PC-9 (cell line): ENCODE results near the gene PHF23. TPM values are rescaled to one million over a fixed set of nuclear protein-coding genes. Genes with fewer than 3 reads are reported as not detected.

Experiments
- BruUV-seq: library from RNA; stranded (reverse); fragments of 400-500 nt; replicated peaks from 2 replicates; lab custom pipeline; 2021; lab: Mats Ljungman, UMichigan
- CTCF ChIA-PET: fragments of 300-600 bp; sonication (Branson Sonifier 250); formaldehyde crosslinking; loops from one replicate; lab custom pipeline; 2022; ENCODE audit warnings: antibody characterized with exemption; lab: Charles Lee
- POLR2A ChIA-PET: fragments of 300-600 bp; sonication (Branson Sonifier 250); formaldehyde crosslinking; loops from one replicate; lab custom pipeline; 2022; ENCODE audit warnings: antibody characterized with exemption; ENCODE audit not compliant: unreplicated experiment; lab: Charles Lee
- DNase-seq, 2 experiments: peaks; one replicate each; pipeline versions ENCODE4 v3.0.0 to v3.0.0-alpha.2; 2015 to 2022; ENCODE audit warnings: mixed read lengths in 1 of 2
- H2AFZ ChIP-seq: fragments of 200-600 bp; sonication (generic); 2 replicates; pipeline ENCODE4 v1.8.1; 2017; ENCODE audit warnings: antibody characterized with exemption
- H3F3A ChIP-seq: fragments of 200-600 bp; sonication (generic); 2 replicates; pipeline ENCODE4 v1.8.1; 2017; ENCODE audit warnings: antibody characterized with exemption, mild to moderate bottlenecking, low read depth; ENCODE audit not compliant: insufficient read depth
- H3K27ac ChIP-seq: fragments of 200-600 bp; sonication (generic); 2 replicates; pipeline ENCODE4 v1.6.1; 2016; ENCODE audit warnings: mixed run types
- H3K27me3 ChIP-seq: fragments of 200-600 bp; sonication (generic); 2 replicates; pipeline ENCODE4 v1.6.1; 2016; ENCODE audit warnings: low read depth, mixed run types; ENCODE audit not compliant: insufficient read depth
- H3K36me3 ChIP-seq: fragments of 200-600 bp; sonication (generic); 2 replicates; pipeline ENCODE4 v1.6.1; 2016; ENCODE audit warnings: low read depth, mixed run types
- H3K4me1 ChIP-seq: fragments of 200-600 bp; sonication (generic); replicated peaks from 2 replicates; pipeline ENCODE4 v1.6.1; 2016; ENCODE audit warnings: mixed run types; ENCODE audit not compliant: insufficient read depth
- H3K4me2 ChIP-seq: fragments of 200-600 bp; sonication (generic); 2 replicates; pipeline ENCODE4 v1.6.1; 2017; ENCODE audit warnings: mixed run types
- H3K4me3 ChIP-seq: fragments of 200-600 bp; sonication (generic); 2 replicates; pipeline ENCODE4 v1.6.1; 2016; ENCODE audit warnings: mixed run types
- H3K79me2 ChIP-seq: fragments of 200-600 bp; sonication (generic); 2 replicates; pipeline ENCODE4 v1.6.1; 2017; ENCODE audit warnings: low read depth, mixed run types
- H3K9me2 ChIP-seq: fragments of 200-600 bp; sonication (generic); 2 replicates; pipeline ENCODE4 v1.8.1; 2017; ENCODE audit warnings: mild to moderate bottlenecking; ENCODE audit not compliant: insufficient read depth
- H3K9me3 ChIP-seq: fragments of 200-600 bp; sonication (generic); 2 replicates; pipeline ENCODE4 v1.8.1; 2016; ENCODE audit warnings: low read depth; ENCODE audit not compliant: insufficient read depth
- H4K20me1 ChIP-seq: fragments of 200-600 bp; sonication (generic); 2 replicates; pipeline ENCODE4 v1.8.1; 2017; ENCODE audit not compliant: insufficient read depth
- EZH2 ChIP-seq: fragments of 200-600 bp; sonication (generic); IDR thresholded peaks from 2 replicates; pipeline ENCODE4 v1.8.0; 2017; ENCODE audit warnings: antibody characterized with exemption, low read depth
- intact Hi-C: fragments of 100-400 bp; cut with micrococcal nuclease; formaldehyde crosslinking; loops from one replicate; pipeline ENCODE4 v1.10.0; 2022; ENCODE audit not compliant: unreplicated experiment
- microRNA-seq: library from miRNA; unstranded; fragments of <30 nt; microRNA quantifications from one replicate; pipeline ENCODE4 v1.2.0, GENCODE V29; 2021; ENCODE audit warnings: borderline number of aligned reads, borderline replicate concordance
- total RNA-seq: library from RNA; stranded (reverse); gene quantifications from 2 replicates; pipeline ENCODE4 v1.2.3, GENCODE V29; 2021
- TF ChIP-seq, protein P1 (sequence below): fragments of 200-600 bp; sonication (generic); conservative IDR thresholded peaks from 2 replicates; pipeline ENCODE4 v1.6.1; 2017; ENCODE audit warnings: mixed run types, antibody characterized with exemption, mild to moderate bottlenecking, moderate library complexity

Gene PHF23
- total RNA-seq, 1 experiment from 2014 or later, result 64.5 TPM

DNA sequence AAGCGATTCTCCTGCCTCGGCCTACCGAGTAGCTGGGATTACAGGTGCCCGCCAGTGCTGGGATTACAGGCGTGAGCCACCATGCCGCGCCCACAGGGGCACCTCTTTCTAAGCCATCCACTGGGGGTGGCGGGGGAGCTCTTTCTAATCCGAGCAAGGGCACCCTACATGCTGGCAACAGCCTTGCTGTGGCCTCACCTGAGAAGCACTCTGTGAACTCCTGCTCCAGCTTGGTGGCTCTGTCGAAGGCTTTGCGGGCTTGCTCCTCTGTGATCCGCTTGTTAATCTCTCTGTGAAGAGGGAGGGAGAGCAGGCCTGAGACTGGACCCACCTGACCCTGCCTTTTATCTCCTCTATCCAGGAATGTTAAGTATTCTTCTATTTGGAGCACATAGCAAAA is 48.2 kb downstream of the PHF23 start:
- H3K27me3 ChIP-seq, result no peaks in the 10 kb centered on the region
- intact Hi-C loops, result no loop called here
- no TSS peak for BruUV-seq
- no peak overlapping the region for H3K27ac ChIP-seq
- H3K4me3 ChIP-seq, result no peak overlapping the region
- H3K4me1 ChIP-seq, result no peaks in the 10 kb centered on the region
- no peaks in the 10 kb centered on the region for H3F3A ChIP-seq
- no peaks in the 10 kb centered on the region for H3K36me3 ChIP-seq
- ChIA-PET CTCF (no interaction called here), POLR2A (no interaction called here)
- no peaks in the 10 kb centered on the region for H3K9me2 ChIP-seq
- H4K20me1 ChIP-seq, result no peaks in the 10 kb centered on the region
- H3K9me3 ChIP-seq, result no peaks in the 10 kb centered on the region
- no peak for TF ChIP-seq EZH2
- TF ChIP-seq, protein P1, sequence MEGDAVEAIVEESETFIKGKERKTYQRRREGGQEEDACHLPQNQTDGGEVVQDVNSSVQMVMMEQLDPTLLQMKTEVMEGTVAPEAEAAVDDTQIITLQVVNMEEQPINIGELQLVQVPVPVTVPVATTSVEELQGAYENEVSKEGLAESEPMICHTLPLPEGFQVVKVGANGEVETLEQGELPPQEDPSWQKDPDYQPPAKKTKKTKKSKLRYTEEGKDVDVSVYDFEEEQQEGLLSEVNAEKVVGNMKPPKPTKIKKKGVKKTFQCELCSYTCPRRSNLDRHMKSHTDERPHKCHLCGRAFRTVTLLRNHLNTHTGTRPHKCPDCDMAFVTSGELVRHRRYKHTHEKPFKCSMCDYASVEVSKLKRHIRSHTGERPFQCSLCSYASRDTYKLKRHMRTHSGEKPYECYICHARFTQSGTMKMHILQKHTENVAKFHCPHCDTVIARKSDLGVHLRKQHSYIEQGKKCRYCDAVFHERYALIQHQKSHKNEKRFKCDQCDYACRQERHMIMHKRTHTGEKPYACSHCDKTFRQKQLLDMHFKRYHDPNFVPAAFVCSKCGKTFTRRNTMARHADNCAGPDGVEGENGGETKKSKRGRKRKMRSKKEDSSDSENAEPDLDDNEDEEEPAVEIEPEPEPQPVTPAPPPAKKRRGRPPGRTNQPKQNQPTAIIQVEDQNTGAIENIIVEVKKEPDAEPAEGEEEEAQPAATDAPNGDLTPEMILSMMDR, result no peak
- H3K4me2 ChIP-seq, result no peak overlapping the region
- H3K79me2 ChIP-seq, result no peaks in the 10 kb centered on the region
- no peak overlapping the region for H2AFZ ChIP-seq
- no peak for DNase-seq

- TF ChIP-seq, protein P1, result no peak
- TF ChIP-seq EZH2, result no peak
- no peak overlapping the region for H2AFZ ChIP-seq
- H3K9me3 ChIP-seq, result no peaks in the 10 kb centered on the region
- H3F3A ChIP-seq, result no peaks in the 10 kb centered on the region
- no peaks in the 10 kb centered on the region for H3K27me3 ChIP-seq
- POLR2A ChIA-PET, result no interaction called here
- intact Hi-C loops, result no loop called here
- CTCF ChIA-PET, result no interaction called here
- H3K9me2 ChIP-seq, result no peaks in the 10 kb centered on the region
- H3K4me2 ChIP-seq, result no peak overlapping the region
- no TSS peak for BruUV-seq
- H3K36me3 ChIP-seq, result no peaks in the 10 kb centered on the region
- DNase-seq, result no peak
- no peak overlapping the region for H3K4me3 ChIP-seq
- H3K27ac ChIP-seq, result no peak overlapping the region
- H4K20me1 ChIP-seq, result no peaks in the 10 kb centered on the region
- no peaks in the 10 kb centered on the region for H3K4me1 ChIP-seq
- no peaks in the 10 kb centered on the region for H3K79me2 ChIP-seq
These were observed 48.9 kb downstream of the PHF23 start for GRCh38 chr17:7190276-7190917.

GRCh38 chr17:7186241-7186640 is 53.0 kb downstream of the PHF23 start:
- no TSS peak for BruUV-seq
- DNase-seq, result no peak
- H3K27ac ChIP-seq, result no peak overlapping the region
- no peaks in the 10 kb centered on the region for H3K9me2 ChIP-seq
- TF ChIP-seq EZH2, result no peak
- TF ChIP-seq, protein P1, result no peak
- no peaks in the 10 kb centered on the region for H3K79me2 ChIP-seq
- H3K4me3 ChIP-seq, result no peak overlapping the region
- no peaks in the 10 kb centered on the region for H4K20me1 ChIP-seq
- no peaks in the 10 kb centered on the region for H3K9me3 ChIP-seq
- H3K4me1 ChIP-seq, result 0 out of 2 replicates have a peak, but pooled peaks cover 3% of the 10 kb centered on the region
- H3K27me3 ChIP-seq, result no peaks in the 10 kb centered on the region
- no peaks in the 10 kb centered on the region for H3K36me3 ChIP-seq
- H3K4me2 ChIP-seq, result no peak overlapping the region
- no peak overlapping the region for H2AFZ ChIP-seq
- intact Hi-C loops, result no loop called here
- POLR2A ChIA-PET, result no interaction called here
- H3F3A ChIP-seq, result peaks cover 7% of the 10 kb centered on the region; the same call in 1 of the 2 replicates
- CTCF ChIA-PET, result no interaction called here

Small RNA genes within 50 kb of the gene (microRNA-seq; reads per million reads assigned to microRNA genes)
- gene MIR324, result 3,905 reads per million, percentile 86 among the genes with 10 or more reads in this experiment

Other genes starting within 250 kb of the PHF23 start
- gene ALOX12, start 243.4 kb downstream of the PHF23 start, total RNA-seq, result not detected in 2 replicates
- gene RNASEK, start 226.8 kb downstream of the PHF23 start, total RNA-seq, result 196 and 301 TPM in 2 replicates
- 0.28 and 0.48 TPM in 2 replicates for gene BCL6B, start 216.4 kb downstream of the PHF23 start, total RNA-seq
- gene SLC16A13, start 203.4 kb downstream of the PHF23 start, total RNA-seq, result 33.4 and 40.6 TPM in 2 replicates
- not detected in 2 replicates for gene SLC16A11, start 195.4 kb downstream of the PHF23 start, total RNA-seq
- not detected in 2 replicates for gene CLEC10A, start 159.2 kb downstream of the PHF23 start, total RNA-seq
- not detected in 2 replicates for gene ASGR2, start 124.6 kb downstream of the PHF23 start, total RNA-seq
- 3.5 and 5.9 TPM in 2 replicates for gene ASGR1, start 60.1 kb downstream of the PHF23 start, total RNA-seq
- 27.1 and 32.8 TPM in 2 replicates for gene DLG4, start 19.6 kb downstream of the PHF23 start, total RNA-seq
- gene ACADVL, start 19.5 kb downstream of the PHF23 start, total RNA-seq, result 531 and 604 TPM in 2 replicates
- gene DVL2, start 4.9 kb downstream of the PHF23 start, total RNA-seq, result 77.9 and 86.8 TPM in 2 replicates
- 424 and 457 TPM in 2 replicates for gene GABARAP, start 3.0 kb upstream of the PHF23 start, total RNA-seq
- gene CTDNEP1, start 12.3 kb upstream of the PHF23 start, total RNA-seq, result 173 and 203 TPM in 2 replicates
- 31.8 and 45.1 TPM in 2 replicates for gene ELP5, start 12.8 kb upstream of the PHF23 start, total RNA-seq
- gene CLDN7, start 23.0 kb upstream of the PHF23 start, total RNA-seq, result 390 and 442 TPM in 2 replicates
- 1.5 and 1.6 TPM in 2 replicates for gene SLC2A4, start 42.3 kb upstream of the PHF23 start, total RNA-seq
- 0.65 and 0.68 TPM in 2 replicates for gene YBX2, start 55.2 kb upstream of the PHF23 start, total RNA-seq
- 806 and 1,298 TPM in 2 replicates for gene EIF5A, start 68.2 kb upstream of the PHF23 start, total RNA-seq
- 43.5 and 61.3 TPM in 2 replicates for gene GPS2, start 75.9 kb upstream of the PHF23 start, total RNA-seq
- 46.5 and 57.9 TPM in 2 replicates for gene NEURL4, start 89.9 kb upstream of the PHF23 start, total RNA-seq
- gene ACAP1, start 97.1 kb upstream of the PHF23 start, total RNA-seq, result 10.9 and 28.5 TPM in 2 replicates
- gene KCTD11, start 112.7 kb upstream of the PHF23 start, total RNA-seq, result 16.4 and 18.3 TPM in 2 replicates
- gene TMEM95, start 115.7 kb upstream of the PHF23 start, total RNA-seq, result 0.45 and 0.50 TPM in 2 replicates
- 15.8 and 18.8 TPM in 2 replicates for gene TNK1, start 141.6 kb upstream of the PHF23 start, total RNA-seq
- 53.0 and 64.5 TPM in 2 replicates for gene PLSCR3, start 155.1 kb upstream of the PHF23 start, total RNA-seq
- gene TMEM256, start 164.6 kb upstream of the PHF23 start, total RNA-seq, result 55.4 and 91.7 TPM in 2 replicates
- gene NLGN2, start 168.4 kb upstream of the PHF23 start, total RNA-seq, result 86.3 and 98.8 TPM in 2 replicates
- gene SPEM1, start 180.9 kb upstream of the PHF23 start, total RNA-seq, result 0.83 and 1.1 TPM in 2 replicates
- gene SPEM2, start 186.2 kb upstream of the PHF23 start, total RNA-seq, result 0.50 TPM in 1 of 2 replicates, not detected in the other
- gene SPEM3, start 189.4 kb upstream of the PHF23 start, total RNA-seq, result not detected in 2 replicates
- 17.0 and 20.7 TPM in 2 replicates for gene TMEM102, start 196.0 kb upstream of the PHF23 start, total RNA-seq
- gene FGF11, start 200.1 kb upstream of the PHF23 start, total RNA-seq, result 15.2 and 23.2 TPM in 2 replicates
- 31.9 and 53.4 TPM in 2 replicates for gene CHRNB1, start 205.6 kb upstream of the PHF23 start, total RNA-seq
- gene ZBTB4, start 240.2 kb upstream of the PHF23 start, total RNA-seq, result 50.6 and 54.0 TPM in 2 replicates
- gene SLC35G6, start 242.0 kb upstream of the PHF23 start, total RNA-seq, result not detected in 2 replicates
- gene POLR2A, start 244.9 kb upstream of the PHF23 start, total RNA-seq, result 149 and 166 TPM in 2 replicates